H1 (cell line): Measurements from ENCODE around the gene INO80. TPM values are rescaled to one million over a fixed set of nuclear protein-coding genes. Genes with fewer than 3 reads are reported as not detected.

Source experiments
- JUN ChIP-seq: IDR thresholded peaks from 2 replicates; pipeline ENCODE4 v1.6.1; 2011; ENCODE audit warnings: low read depth, mild to moderate bottlenecking, improper control_type of control experiment, low read length
- KDM4A ChIP-seq: IDR thresholded peaks from one replicate; pipeline ENCODE4 v1.7.1; 2012; ENCODE audit warnings: low read depth, mild to moderate bottlenecking, moderate library complexity, low read length, inconsistent platforms; ENCODE audit not compliant: severe bottlenecking
- NRF1 ChIP-seq: IDR thresholded peaks from 2 replicates; pipeline ENCODE4 v1.6.1; 2011; ENCODE audit warnings: mild to moderate bottlenecking, low read depth, low read length, improper control_type of control experiment
- POU5F1 ChIP-seq: IDR thresholded peaks from 2 replicates; pipeline ENCODE4 v1.6.1; 2011; ENCODE audit warnings: low read depth, mild to moderate bottlenecking, low read length, moderate library complexity
- SAP30 ChIP-seq: fragments of 300-600 bp; sonication (generic); IDR thresholded peaks from 2 replicates; pipeline ENCODE4 v1.7.1; 2012; ENCODE audit warnings: low read length, moderate library complexity, mild to moderate bottlenecking, inconsistent platforms; ENCODE audit not compliant: insufficient read depth, insufficient replicate concordance
- ZNF274 ChIP-seq: IDR thresholded peaks from 2 replicates; pipeline ENCODE4 v1.7.0; 2012; ENCODE audit warnings: low read length, borderline replicate concordance; ENCODE audit errors: extremely low read depth
- polyA plus RNA-seq, 7 experiments: library from polyadenylated mRNA; depleted of rRNA in 3 of 7; stranded (reverse) in 5 of 7; unstranded in 2 of 7; fragments of >200 nt in 5 of 7; fragments of 200-250 nt in 2 of 7; gene quantifications; 1 replicate in 5 of 7; 2 replicates in 1 of 7; 4 replicates in 1 of 7; pipeline versions ENCODE4 v1.2.1 to v1.2.3, GENCODE V29; 2011 to 2013; ENCODE audit warnings: missing spikeins in 2 of 7, mixed read lengths in 2 of 7
- total RNA-seq: library from RNA; stranded (reverse); fragmentation: NEBNext Ultra II Directional; extraction: Animal tissue kit (Norgen Biotek cat#: 25700); gene quantifications from 2 replicates; pipeline ENCODE4 v1.2.1, GENCODE V29; 2021
- TF ChIP-seq, protein P1 (sequence below): fragments of 300-600 bp; sonication (generic); IDR thresholded peaks from 2 replicates; pipeline ENCODE4 v1.7.1; 2012; ENCODE audit warnings: low read length, moderate library complexity, mild to moderate bottlenecking, inconsistent platforms; ENCODE audit not compliant: insufficient replicate concordance

The INO80 gene
- total and polyA plus RNA-seq, 2 of the 8 experiments (the other 6 are each of a cell fraction or from before 2014, with no cell fraction given): 4.3 to 24.5 TPM

DNA sequence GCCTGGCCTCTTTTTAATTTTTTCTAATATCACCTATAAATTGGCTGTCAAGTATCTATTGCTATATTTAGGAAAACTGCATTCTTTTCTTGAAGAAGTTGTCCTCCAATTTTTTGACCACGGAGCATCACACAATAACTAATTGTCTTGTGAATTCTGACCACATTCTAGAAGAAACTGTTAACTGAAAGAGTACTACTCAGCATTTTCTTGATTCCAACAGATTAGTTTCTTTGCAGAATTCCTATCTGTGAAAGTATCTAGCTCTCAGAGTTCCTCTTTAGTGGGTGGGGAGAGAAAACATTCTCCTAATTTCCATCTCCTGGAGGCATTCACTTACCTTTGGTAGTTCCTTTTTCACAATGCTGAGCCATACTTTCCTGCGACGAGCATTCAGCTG, 31.1 kb downstream of the INO80 start (continued):
- TF ChIP-seq, protein P1, sequence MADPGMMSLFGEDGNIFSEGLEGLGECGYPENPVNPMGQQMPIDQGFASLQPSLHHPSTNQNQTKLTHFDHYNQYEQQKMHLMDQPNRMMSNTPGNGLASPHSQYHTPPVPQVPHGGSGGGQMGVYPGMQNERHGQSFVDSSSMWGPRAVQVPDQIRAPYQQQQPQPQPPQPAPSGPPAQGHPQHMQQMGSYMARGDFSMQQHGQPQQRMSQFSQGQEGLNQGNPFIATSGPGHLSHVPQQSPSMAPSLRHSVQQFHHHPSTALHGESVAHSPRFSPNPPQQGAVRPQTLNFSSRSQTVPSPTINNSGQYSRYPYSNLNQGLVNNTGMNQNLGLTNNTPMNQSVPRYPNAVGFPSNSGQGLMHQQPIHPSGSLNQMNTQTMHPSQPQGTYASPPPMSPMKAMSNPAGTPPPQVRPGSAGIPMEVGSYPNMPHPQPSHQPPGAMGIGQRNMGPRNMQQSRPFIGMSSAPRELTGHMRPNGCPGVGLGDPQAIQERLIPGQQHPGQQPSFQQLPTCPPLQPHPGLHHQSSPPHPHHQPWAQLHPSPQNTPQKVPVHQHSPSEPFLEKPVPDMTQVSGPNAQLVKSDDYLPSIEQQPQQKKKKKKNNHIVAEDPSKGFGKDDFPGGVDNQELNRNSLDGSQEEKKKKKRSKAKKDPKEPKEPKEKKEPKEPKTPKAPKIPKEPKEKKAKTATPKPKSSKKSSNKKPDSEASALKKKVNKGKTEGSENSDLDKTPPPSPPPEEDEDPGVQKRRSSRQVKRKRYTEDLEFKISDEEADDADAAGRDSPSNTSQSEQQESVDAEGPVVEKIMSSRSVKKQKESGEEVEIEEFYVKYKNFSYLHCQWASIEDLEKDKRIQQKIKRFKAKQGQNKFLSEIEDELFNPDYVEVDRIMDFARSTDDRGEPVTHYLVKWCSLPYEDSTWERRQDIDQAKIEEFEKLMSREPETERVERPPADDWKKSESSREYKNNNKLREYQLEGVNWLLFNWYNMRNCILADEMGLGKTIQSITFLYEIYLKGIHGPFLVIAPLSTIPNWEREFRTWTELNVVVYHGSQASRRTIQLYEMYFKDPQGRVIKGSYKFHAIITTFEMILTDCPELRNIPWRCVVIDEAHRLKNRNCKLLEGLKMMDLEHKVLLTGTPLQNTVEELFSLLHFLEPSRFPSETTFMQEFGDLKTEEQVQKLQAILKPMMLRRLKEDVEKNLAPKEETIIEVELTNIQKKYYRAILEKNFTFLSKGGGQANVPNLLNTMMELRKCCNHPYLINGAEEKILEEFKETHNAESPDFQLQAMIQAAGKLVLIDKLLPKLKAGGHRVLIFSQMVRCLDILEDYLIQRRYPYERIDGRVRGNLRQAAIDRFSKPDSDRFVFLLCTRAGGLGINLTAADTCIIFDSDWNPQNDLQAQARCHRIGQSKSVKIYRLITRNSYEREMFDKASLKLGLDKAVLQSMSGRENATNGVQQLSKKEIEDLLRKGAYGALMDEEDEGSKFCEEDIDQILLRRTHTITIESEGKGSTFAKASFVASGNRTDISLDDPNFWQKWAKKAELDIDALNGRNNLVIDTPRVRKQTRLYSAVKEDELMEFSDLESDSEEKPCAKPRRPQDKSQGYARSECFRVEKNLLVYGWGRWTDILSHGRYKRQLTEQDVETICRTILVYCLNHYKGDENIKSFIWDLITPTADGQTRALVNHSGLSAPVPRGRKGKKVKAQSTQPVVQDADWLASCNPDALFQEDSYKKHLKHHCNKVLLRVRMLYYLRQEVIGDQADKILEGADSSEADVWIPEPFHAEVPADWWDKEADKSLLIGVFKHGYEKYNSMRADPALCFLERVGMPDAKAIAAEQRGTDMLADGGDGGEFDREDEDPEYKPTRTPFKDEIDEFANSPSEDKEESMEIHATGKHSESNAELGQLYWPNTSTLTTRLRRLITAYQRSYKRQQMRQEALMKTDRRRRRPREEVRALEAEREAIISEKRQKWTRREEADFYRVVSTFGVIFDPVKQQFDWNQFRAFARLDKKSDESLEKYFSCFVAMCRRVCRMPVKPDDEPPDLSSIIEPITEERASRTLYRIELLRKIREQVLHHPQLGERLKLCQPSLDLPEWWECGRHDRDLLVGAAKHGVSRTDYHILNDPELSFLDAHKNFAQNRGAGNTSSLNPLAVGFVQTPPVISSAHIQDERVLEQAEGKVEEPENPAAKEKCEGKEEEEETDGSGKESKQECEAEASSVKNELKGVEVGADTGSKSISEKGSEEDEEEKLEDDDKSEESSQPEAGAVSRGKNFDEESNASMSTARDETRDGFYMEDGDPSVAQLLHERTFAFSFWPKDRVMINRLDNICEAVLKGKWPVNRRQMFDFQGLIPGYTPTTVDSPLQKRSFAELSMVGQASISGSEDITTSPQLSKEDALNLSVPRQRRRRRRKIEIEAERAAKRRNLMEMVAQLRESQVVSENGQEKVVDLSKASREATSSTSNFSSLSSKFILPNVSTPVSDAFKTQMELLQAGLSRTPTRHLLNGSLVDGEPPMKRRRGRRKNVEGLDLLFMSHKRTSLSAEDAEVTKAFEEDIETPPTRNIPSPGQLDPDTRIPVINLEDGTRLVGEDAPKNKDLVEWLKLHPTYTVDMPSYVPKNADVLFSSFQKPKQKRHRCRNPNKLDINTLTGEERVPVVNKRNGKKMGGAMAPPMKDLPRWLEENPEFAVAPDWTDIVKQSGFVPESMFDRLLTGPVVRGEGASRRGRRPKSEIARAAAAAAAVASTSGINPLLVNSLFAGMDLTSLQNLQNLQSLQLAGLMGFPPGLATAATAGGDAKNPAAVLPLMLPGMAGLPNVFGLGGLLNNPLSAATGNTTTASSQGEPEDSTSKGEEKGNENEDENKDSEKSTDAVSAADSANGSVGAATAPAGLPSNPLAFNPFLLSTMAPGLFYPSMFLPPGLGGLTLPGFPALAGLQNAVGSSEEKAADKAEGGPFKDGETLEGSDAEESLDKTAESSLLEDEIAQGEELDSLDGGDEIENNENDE: no peak
- TF ChIP-seq ZNF274 (no peak), POU5F1 (no peak), JUN (no peak), SAP30 (no peak), NRF1 (no peak), KDM4A (no peak)
